ENCODE measurements around the gene LCN1. TPM values are rescaled to one million over a fixed set of nuclear protein-coding genes. Genes with fewer than 3 reads are reported as not detected.

LCN1 gene
- total and polyA plus RNA-seq, 2 of the 8 experiments (the other 6 are each of a cell fraction or from before 2014, with no cell fraction given), result not detected

GRCh38 chr9:135517407-135517822 lies 3.8 kb upstream of the LCN1 start (continued):
- TF ChIP-seq CHD7 (IDR thresholded peaks at IDR 0.05; ENCODE audit: insufficient replicate concordance, low read length) (no peak), EP300 (IDR thresholded peaks at IDR 0.05; ENCODE audit: borderline replicate concordance in 1 of 2, low read depth in 2 of 2, low read length in 2 of 2) (no peak), KDM4A (IDR thresholded peaks at IDR 0.05; ENCODE audit: low read depth, low read length, severe bottlenecking) (no peak), TEAD4 (IDR thresholded peaks at IDR 0.05; ENCODE audit: low read depth, low read length) (no peak), RBBP5 (IDR thresholded peaks at IDR 0.05; ENCODE audit: borderline replicate concordance, low read depth, low read length) (no peak), TAF7 (optimal IDR thresholded peaks at IDR 0.05; ENCODE audit: borderline replicate concordance, low read depth, low read length) (no peak), MAFK (IDR thresholded peaks at IDR 0.05; ENCODE audit: low read depth, low read length) (no peak), RXRA (IDR thresholded peaks at IDR 0.05; ENCODE audit: insufficient read depth, low read depth, low read length) (no peak), ASH2L (IDR thresholded peaks at IDR 0.05; ENCODE audit: low read length) (no peak), SP4 (IDR thresholded peaks at IDR 0.05; ENCODE audit: low read length) (no peak), NANOG (IDR thresholded peaks at IDR 0.05; ENCODE audit: insufficient read depth, low read depth, low read length, poor library complexity, severe bottlenecking) (no peak), CREB1 (IDR thresholded peaks at IDR 0.05) (no peak)

Data from H1 (cell line).